ENCODE measurements around the gene SLC37A2.
"Not testable (repeated sequence)": the region's sequence is repeated elsewhere in the genome, so short reads cannot be mapped to it uniquely, and the experiment has no call there.

Gene SLC37A2

GRCh38 chr11:125085301-125086081, 22.4 kb downstream of the SLC37A2 start:
- Histone ChIP-seq H3K27me3 (ENCODE audit: insufficient read depth, low read depth) (no peaks in the 10 kb centered on the region), H3K9ac (no peak overlapping the region), H3K4me1 (ENCODE audit: low read depth, poor library complexity, severe bottlenecking) (no peaks in the 10 kb centered on the region), H2AFZ (ENCODE audit: low read depth) (no peak overlapping the region), H3K4me2 (no peak overlapping the region), H3K4me3 (IDR thresholded peaks at IDR 0.05; ENCODE audit: insufficient read depth, low read depth, low read length) (no peak overlapping the region), H3K79me2 (ENCODE audit: insufficient read depth, low read depth) (no peaks in the 10 kb centered on the region), H3K27ac (no peak overlapping the region), H4K20me1 (ENCODE audit: insufficient read depth) (no peaks in the 10 kb centered on the region), H3K36me3 (ENCODE audit: insufficient read depth) (no peaks in the 10 kb centered on the region)
- TF ChIP-seq CTCF (conservative IDR thresholded peaks at IDR 0.05; ENCODE audit: low read depth, low read length) = no peak

- H3K4me2 ChIP-seq = no peak overlapping the region
Observed at GRCh38 chr11:125086633-125087296, 23.7 kb downstream of the SLC37A2 start.

GRCh38 chr11:125088123-125088522, 25.0 kb downstream of the SLC37A2 start:
- Histone ChIP-seq H3K9ac (no peak overlapping the region), H3K79me2 (ENCODE audit: insufficient read depth, low read depth) (no peaks in the 10 kb centered on the region), H4K20me1 (ENCODE audit: insufficient read depth) (no peaks in the 10 kb centered on the region), H3K4me2 (no peak overlapping the region), H3K27me3 (ENCODE audit: insufficient read depth, low read depth) (no peaks in the 10 kb centered on the region), H3K4me1 (ENCODE audit: low read depth, poor library complexity, severe bottlenecking) (no peaks in the 10 kb centered on the region), H3K4me3 (IDR thresholded peaks at IDR 0.05; ENCODE audit: insufficient read depth, low read depth, low read length) (no peak overlapping the region), H2AFZ (ENCODE audit: low read depth) (no peak overlapping the region), H3K27ac (no peak overlapping the region), H3K36me3 (ENCODE audit: insufficient read depth) (no peaks in the 10 kb centered on the region)
- no peak for TF ChIP-seq CTCF (conservative IDR thresholded peaks at IDR 0.05; ENCODE audit: low read depth, low read length)

More at GRCh38 chr11:125086633-125087296, 23.7 kb downstream of the SLC37A2 start:
- Histone ChIP-seq H3K79me2 (ENCODE audit: insufficient read depth, low read depth) (no peaks in the 10 kb centered on the region), H3K4me3 (IDR thresholded peaks at IDR 0.05; ENCODE audit: insufficient read depth, low read depth, low read length) (no peak overlapping the region), H3K36me3 (ENCODE audit: insufficient read depth) (no peaks in the 10 kb centered on the region), H3K27ac (no peak overlapping the region), H2AFZ (ENCODE audit: low read depth) (no peak overlapping the region), H3K4me1 (ENCODE audit: low read depth, poor library complexity, severe bottlenecking) (no peaks in the 10 kb centered on the region), H3K9ac (no peak overlapping the region), H3K27me3 (ENCODE audit: insufficient read depth, low read depth) (no peaks in the 10 kb centered on the region), H4K20me1 (ENCODE audit: insufficient read depth) (no peaks in the 10 kb centered on the region)
- TF ChIP-seq CTCF (conservative IDR thresholded peaks at IDR 0.05; ENCODE audit: low read depth, low read length) = no peak

GRCh38 chr11:125088576-125089455, 25.7 kb downstream of the SLC37A2 start:
- Histone ChIP-seq H3K4me2 (no peak overlapping the region), H3K27me3 (ENCODE audit: insufficient read depth, low read depth) (no peaks in the 10 kb centered on the region), H3K27ac (no peak overlapping the region), H3K79me2 (ENCODE audit: insufficient read depth, low read depth) (no peaks in the 10 kb centered on the region), H3K9ac (no peak overlapping the region), H4K20me1 (ENCODE audit: insufficient read depth) (no peaks in the 10 kb centered on the region), H3K4me3 (IDR thresholded peaks at IDR 0.05; ENCODE audit: insufficient read depth, low read depth, low read length) (no peak overlapping the region), H3K36me3 (ENCODE audit: insufficient read depth) (no peaks in the 10 kb centered on the region), H2AFZ (ENCODE audit: low read depth) (no peak overlapping the region), H3K4me1 (ENCODE audit: low read depth, poor library complexity, severe bottlenecking) (no peaks in the 10 kb centered on the region)
- no peak for TF ChIP-seq CTCF (conservative IDR thresholded peaks at IDR 0.05; ENCODE audit: low read depth, low read length)

GRCh38 chr11:125089481-125089880, 26.4 kb downstream of the SLC37A2 start:
- H3K27ac ChIP-seq; H3K36me3 ChIP-seq (ENCODE audit: insufficient read depth); H3K4me1 ChIP-seq (ENCODE audit: low read depth, poor library complexity, severe bottlenecking); H3K4me3 ChIP-seq (IDR thresholded peaks at IDR 0.05; ENCODE audit: insufficient read depth, low read depth, low read length); H3K79me2 ChIP-seq (ENCODE audit: insufficient read depth, low read depth); H3K27me3 ChIP-seq (ENCODE audit: insufficient read depth, low read depth); H2AFZ ChIP-seq (ENCODE audit: low read depth); H3K9ac ChIP-seq; H3K4me2 ChIP-seq; H4K20me1 ChIP-seq (ENCODE audit: insufficient read depth): not testable (repeated sequence)

GRCh38 chr11:125090151-125090550, 27.0 kb downstream of the SLC37A2 start:
- H3K9ac ChIP-seq; H3K4me2 ChIP-seq; H3K27ac ChIP-seq; H3K4me1 ChIP-seq (ENCODE audit: low read depth, poor library complexity, severe bottlenecking); H4K20me1 ChIP-seq (ENCODE audit: insufficient read depth); H3K79me2 ChIP-seq (ENCODE audit: insufficient read depth, low read depth); H3K27me3 ChIP-seq (ENCODE audit: insufficient read depth, low read depth); H3K4me3 ChIP-seq (IDR thresholded peaks at IDR 0.05; ENCODE audit: insufficient read depth, low read depth, low read length); H3K36me3 ChIP-seq (ENCODE audit: insufficient read depth); H2AFZ ChIP-seq (ENCODE audit: low read depth): not testable (repeated sequence)

Measured in KMS-11 (cell line).